IPS-NIHi11 (cell line): ENCODE measurements around the gene INHBB.

ENCODE experiments used
- DNase-seq: peaks from one replicate; pipeline ENCODE4 v3.0.0; 2012; ENCODE audit warnings: mixed read lengths, low spot score

Gene INHBB

DNA sequence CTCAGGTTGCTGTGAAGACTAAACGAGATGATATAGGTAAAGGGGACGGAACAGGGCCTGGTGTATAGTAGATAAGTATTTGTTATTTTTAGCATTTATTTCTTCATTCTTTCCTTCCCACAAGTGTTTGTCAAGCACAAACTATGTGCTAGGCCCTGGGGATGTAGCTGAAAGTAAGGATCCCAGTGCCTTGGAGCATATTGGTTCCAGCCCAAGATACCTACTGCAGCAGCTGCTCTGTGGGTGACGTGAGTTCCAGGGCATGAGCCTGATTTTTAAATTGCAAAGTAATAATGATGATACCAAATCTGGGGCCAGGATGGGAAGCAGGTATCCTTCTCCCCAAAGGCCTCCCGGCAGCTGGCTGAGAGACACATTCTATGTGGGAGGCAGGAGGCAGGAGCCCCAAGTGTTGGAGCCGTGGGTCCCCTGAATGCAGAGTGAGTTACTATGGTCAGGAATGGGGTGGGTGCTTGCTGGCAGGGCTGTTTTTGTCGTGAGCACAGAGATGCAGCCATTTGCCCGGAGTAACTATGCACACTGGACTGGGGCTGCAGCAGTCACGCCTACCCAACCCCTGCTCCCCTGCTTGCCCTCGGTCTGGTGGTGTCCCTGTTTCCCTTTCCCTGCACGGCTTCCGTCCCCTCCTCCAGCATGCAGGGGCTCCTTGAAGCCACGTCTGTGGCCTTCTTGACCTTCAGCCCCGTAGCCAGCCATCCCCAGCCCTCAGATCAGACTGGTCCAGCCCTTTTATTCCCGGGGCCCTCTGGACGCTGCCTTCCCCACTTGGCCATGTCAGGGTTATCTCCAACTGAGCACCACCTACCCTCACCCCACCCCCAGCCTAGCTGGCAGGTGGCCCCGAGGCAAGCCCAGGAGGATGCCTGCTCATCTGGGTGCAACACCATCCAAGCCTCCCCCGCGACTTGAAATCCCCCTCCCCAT lies 52.4 kb downstream of the INHBB start:
- DNase-seq = no peak

DNA sequence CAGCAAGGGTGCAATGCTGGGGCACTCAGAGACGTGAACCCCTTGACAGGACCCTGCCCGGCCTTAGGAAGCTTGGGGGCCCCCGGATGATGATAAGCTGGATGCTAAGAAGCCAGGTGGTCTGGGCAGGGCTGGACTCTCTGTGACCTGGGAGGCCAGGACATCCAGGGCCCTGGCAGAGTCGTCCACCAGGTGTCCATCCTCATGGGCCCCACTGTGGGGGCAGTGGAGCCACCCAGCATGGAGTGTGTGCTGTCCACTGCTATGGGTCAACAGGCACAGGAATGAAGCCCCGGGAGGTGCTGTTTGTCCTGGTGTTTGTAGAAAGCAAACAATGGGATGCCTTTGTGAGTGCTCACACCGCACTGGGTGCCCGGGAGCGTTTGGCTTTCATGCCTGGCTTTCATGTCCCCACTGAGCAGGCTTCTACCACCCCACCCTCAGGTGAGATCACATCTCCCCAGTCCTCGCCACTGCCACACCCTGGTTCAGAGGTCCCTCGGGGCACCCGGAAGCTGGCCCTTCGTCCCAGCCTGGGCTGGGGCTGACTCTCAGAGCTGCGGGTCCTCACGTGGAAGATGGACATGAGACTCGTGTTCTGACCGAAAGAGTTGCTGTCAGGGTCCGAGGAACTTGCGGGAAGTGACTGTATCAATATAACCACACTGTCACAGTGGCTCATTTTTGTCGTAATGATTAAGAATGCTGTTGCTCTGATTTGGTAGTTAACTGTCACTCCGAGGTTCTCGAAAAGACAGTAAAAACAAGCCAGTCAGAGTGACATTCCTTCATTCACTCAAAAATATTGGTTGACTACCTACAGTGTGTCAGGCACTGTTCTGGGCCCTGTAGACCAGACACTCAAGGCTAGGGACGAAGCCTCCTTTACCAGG lies 53.3 kb downstream of the INHBB start:
- no peak for DNase-seq

DNA sequence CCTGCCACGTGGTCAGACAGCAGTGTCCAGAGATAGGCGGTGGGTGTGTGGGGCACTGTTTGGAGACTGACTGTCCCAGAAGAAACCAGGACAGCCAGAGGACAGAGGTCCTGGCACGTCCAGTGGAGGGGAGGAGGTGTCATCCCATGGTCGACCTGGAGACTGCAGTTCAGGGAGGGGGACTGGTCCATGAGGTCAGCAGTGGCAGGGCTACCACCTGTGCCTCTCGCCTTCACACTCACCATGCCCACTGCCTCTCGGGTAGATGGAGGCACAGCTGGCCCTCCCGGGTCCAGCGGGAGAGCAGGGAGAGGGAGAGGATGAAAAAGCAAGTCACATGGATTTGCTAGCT lies 53.9 kb downstream of the INHBB start:
- no peak for DNase-seq

DNA sequence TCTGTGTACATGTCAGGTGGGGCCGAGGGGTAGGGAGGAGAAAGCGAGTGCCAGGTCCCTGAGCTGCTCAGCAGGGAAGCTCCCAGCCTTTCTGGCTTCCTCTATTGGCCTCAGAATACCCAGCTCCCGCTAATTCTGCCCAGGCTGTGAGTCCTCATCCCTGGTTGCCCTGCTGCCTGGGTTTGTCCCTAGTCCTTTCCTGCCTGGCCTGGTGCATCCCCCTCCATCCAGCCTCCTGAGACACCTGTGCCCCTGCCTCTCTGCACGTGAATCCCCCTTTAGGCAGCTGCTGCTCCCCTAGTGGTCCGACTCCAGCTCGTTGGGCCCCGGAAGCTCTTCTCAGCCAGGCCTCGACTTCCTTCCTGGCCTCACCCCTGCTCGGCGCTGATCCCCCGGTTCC lies 54.6 kb downstream of the INHBB start:
- DNase-seq = no peak
